ENCODE measurements around the gene RPP14. TPM values are rescaled to one million over a fixed set of nuclear protein-coding genes. Genes with fewer than 3 reads are reported as not detected.

Gene RPP14
- total and polyA plus RNA-seq, 12 donors = 12.5 to 34.4 (median 23.2) TPM

DNA sequence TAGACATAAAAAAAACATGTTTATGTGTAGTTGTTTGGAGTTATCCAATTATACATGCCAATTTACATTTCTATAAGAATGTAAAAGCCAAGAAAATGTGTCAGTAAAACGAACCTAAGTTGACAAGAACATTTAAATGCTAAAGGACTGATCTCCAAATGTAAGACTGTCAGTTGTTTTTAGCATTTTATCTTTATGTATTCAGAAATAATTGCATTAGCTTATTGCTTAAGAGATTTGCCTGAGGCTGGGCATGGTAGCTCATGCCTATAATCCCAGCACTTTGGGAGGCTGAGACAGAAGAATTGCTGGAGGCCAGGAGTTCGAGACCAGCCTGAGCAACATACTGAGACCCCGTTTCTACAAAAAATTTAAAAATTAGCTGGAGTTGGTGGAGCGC is 53.6 kb downstream of the RPP14 start:
- ATAC-seq = no peak
- H3K27me3 ChIP-seq = no peaks in the 10 kb centered on the region
- H3K36me3 ChIP-seq = no peaks in the 10 kb centered on the region
- H3K9me3 ChIP-seq = no peaks in the 10 kb centered on the region
- no peak for DNase-seq
- no peak overlapping the region for H3K4me3 ChIP-seq
- no peak overlapping the region for H3K27ac ChIP-seq
- H3K4me1 ChIP-seq = peaks cover 0 to 40% (median 8%) of the 10 kb centered on the region in 9 donors
- TF ChIP-seq, protein P1, sequence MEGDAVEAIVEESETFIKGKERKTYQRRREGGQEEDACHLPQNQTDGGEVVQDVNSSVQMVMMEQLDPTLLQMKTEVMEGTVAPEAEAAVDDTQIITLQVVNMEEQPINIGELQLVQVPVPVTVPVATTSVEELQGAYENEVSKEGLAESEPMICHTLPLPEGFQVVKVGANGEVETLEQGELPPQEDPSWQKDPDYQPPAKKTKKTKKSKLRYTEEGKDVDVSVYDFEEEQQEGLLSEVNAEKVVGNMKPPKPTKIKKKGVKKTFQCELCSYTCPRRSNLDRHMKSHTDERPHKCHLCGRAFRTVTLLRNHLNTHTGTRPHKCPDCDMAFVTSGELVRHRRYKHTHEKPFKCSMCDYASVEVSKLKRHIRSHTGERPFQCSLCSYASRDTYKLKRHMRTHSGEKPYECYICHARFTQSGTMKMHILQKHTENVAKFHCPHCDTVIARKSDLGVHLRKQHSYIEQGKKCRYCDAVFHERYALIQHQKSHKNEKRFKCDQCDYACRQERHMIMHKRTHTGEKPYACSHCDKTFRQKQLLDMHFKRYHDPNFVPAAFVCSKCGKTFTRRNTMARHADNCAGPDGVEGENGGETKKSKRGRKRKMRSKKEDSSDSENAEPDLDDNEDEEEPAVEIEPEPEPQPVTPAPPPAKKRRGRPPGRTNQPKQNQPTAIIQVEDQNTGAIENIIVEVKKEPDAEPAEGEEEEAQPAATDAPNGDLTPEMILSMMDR (IDR thresholded peaks at IDR 0.05) = no peak
- intact Hi-C loops (cut with DNase I) = loop anchor here in 1 of 10 donors (10.0 kb wide), 1 partner anchor 135 kb away; the partner anchor contains the start of gene KCTD6
- WGBS, 2 donors = 94% methylated on average over 4 of the region's 4 CpGs

DNA sequence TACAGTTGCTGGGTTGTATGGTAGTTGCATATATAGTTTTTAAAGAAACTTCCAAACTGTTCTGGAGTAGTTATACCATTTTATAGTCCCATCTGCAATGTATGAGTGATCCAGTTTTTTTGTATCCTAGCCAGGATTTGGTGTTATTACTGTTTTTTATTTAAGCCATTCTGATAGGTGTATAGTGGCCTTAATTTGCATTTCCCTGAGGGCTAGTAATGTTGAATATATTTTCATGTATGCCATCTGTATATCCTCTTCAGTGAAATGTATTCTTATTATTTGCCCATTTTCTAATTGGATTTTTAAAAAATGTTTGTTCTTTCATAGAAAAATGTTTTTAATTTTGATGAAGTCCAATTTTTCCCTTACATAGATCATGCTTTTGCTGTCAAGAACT is 55.8 kb downstream of the RPP14 start:
- Histone ChIP-seq H3K4me3 (no peak overlapping the region), H3K27ac (no peak overlapping the region), H3K4me1 (peaks cover 0 to 21% (median 0%) of the 10 kb centered on the region in 9 donors), H3K27me3 (no peaks in the 10 kb centered on the region), H3K36me3 (no peaks in the 10 kb centered on the region), H3K9me3 (no peaks in the 10 kb centered on the region)
- no peak for DNase-seq
- ATAC-seq = no peak
- TF ChIP-seq, protein P1 (IDR thresholded peaks at IDR 0.05) = no peak
- intact Hi-C loops (cut with DNase I) = no loop called here

DNA sequence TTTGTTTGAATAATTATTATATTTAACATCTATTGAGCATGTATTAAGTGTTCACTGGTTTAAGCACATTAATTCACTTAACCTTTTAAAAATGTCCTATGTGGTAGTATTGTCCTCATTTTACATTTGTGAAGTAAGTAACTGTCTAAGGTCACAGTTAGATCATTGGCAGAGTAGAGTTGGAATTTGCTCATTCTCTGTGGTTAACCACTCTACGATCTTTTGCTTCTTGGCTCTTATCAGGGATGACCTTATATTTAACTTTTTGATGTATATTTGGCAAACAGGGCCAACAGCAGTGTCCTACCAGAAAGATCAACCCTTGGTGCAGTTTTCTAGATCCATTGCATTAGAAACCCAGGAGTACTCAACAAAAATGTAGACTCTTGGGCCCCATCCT is 60.7 kb downstream of the RPP14 start:
- ATAC-seq (no peak), DNase-seq (no peak)
- peaks cover 0 to 12% (median 0%) of the 10 kb centered on the region in 9 donors for H3K4me1 ChIP-seq
- 81 to 89% methylated on average over 1 of the region's 1 CpG for WGBS, 2 donors
- no peak overlapping the region for H3K4me3 ChIP-seq
- peaks cover 0 to 21% (median 6%) of the 10 kb centered on the region in 9 donors for H3K36me3 ChIP-seq
- H3K27ac ChIP-seq = no peak overlapping the region
- H3K27me3 ChIP-seq = no peaks in the 10 kb centered on the region
- TF ChIP-seq, protein P1 (IDR thresholded peaks at IDR 0.05) = no peak
- no peaks in the 10 kb centered on the region for H3K9me3 ChIP-seq
- intact Hi-C loops (cut with DNase I) = no loop called here

DNA sequence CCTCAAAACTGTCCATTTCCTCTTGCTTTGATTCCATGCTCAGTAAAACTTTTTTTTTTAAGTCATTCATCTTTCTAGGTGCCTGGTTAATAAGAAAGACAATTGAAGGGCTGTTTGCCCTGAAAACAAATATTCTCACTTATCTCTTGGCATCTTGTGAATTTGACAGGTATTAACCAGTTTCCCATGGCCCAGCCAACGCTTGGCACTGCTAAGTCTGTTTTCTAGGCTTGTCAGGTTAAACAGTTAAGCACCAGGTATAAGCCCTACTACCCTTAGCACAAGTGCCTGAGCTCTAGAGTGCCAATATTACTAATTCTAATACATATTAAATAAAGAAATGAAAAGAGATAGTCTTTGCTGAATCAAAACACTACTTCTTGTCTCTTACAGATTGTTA is 63.0 kb downstream of the RPP14 start:
- ATAC-seq (no peak), DNase-seq (no peak)
- Histone ChIP-seq H3K4me3 (no peak overlapping the region), H3K27ac (no peak overlapping the region), H3K4me1 (peaks cover 0 to 9% (median 0%) of the 10 kb centered on the region in 9 donors), H3K27me3 (no peaks in the 10 kb centered on the region), H3K36me3 (peaks cover 0 to 21% (median 6%) of the 10 kb centered on the region in 9 donors), H3K9me3 (no peaks in the 10 kb centered on the region)
- intact Hi-C loops (cut with DNase I) = no loop called here
- TF ChIP-seq, protein P1 (IDR thresholded peaks at IDR 0.05) = no peak
- 95 to 100% methylated on average over 1 of the region's 1 CpG for WGBS, 2 donors

Other genes starting within 250 kb of the RPP14 start
- gene DNASE1L3, start 95.3 kb upstream of the RPP14 start, total RNA-seq = 1 to 10 TPM; 1.2 to 4.6 (median 2.4) TPM
- gene DNASE1L3, start 95.3 kb upstream of the RPP14 start, polyA plus RNA-seq = 1 to 10 TPM; 2.3 to 3.1 TPM
- gene ABHD6, start 68.5 kb upstream of the RPP14 start, total RNA-seq = 10 to 100 TPM in 2 of 10 donors, 1 to 10 TPM in 8; 3.1 to 11.6 (median 6.3) TPM
- gene ABHD6, start 68.5 kb upstream of the RPP14 start, polyA plus RNA-seq = 1 to 10 TPM; 5.5 to 7.0 TPM
- 10 to 100 TPM; 11.2 to 19.5 (median 13.1) TPM for gene HTD2, start 275 bp downstream of the RPP14 start, total RNA-seq
- 1 to 10 TPM; 2.4 to 9.0 TPM for gene HTD2, start 275 bp downstream of the RPP14 start, polyA plus RNA-seq
- gene PXK, start 26.6 kb downstream of the RPP14 start, total RNA-seq = 10 to 100 TPM in 7 of 10 donors, 1 to 10 TPM in 3; 7.9 to 16.3 (median 11.7) TPM
- gene PXK, start 26.6 kb downstream of the RPP14 start, polyA plus RNA-seq = 1 to 10 TPM; 5.6 to 7.9 TPM
- gene PDHB, start 127.6 kb downstream of the RPP14 start, total RNA-seq = 100 to 1,000 TPM; 170 to 255 (median 217) TPM
- 100 to 1,000 TPM; 140 to 157 TPM for gene PDHB, start 127.6 kb downstream of the RPP14 start, polyA plus RNA-seq
- 1 to 10 TPM; 3.6 to 8.9 (median 7.2) TPM for gene KCTD6, start 185.9 kb downstream of the RPP14 start, total RNA-seq
- gene KCTD6, start 185.9 kb downstream of the RPP14 start, polyA plus RNA-seq = 10 to 100 TPM in 1 of 2 donors, 1 to 10 TPM in 1; 6.9 to 12.7 TPM
- gene ACOX2, start 230.9 kb downstream of the RPP14 start, total RNA-seq = 10 to 100 TPM; 30.1 to 46.4 (median 34.9) TPM
- 10 to 100 TPM in 1 of 2 donors, 1 to 10 TPM in 1; 7.6 to 64.9 TPM for gene ACOX2, start 230.9 kb downstream of the RPP14 start, polyA plus RNA-seq